ENCODE measurements around the gene RFX5. TPM values are rescaled to one million over a fixed set of nuclear protein-coding genes. Genes with fewer than 3 reads are reported as not detected.
A peak's percentile ranks its signal among the peaks of the same experiment; 100 is the strongest.

The RFX5 gene
- total RNA-seq, 1 donor from 2014 or later, result 97.5 TPM

- no peak for TF ChIP-seq CTCF (IDR thresholded peaks at IDR 0.05; ENCODE audit: unreplicated experiment)
- H3K27ac Mint-ChIP-seq, result peak within 1 kb of the TSS; percentile 100
- no peaks in the 10 kb centered on the region for H3K9me3 Mint-ChIP-seq (ENCODE audit: low read depth)
- peak within 1 kb of the TSS; percentile 96 for H3K4me3 Mint-ChIP-seq (ENCODE audit: low read depth)
- DNase-seq (ENCODE audit: low spot score, unreplicated experiment), result peak; percentile 77
- peaks cover 18% of the 10 kb centered on the region for H3K4me1 Mint-ChIP-seq (ENCODE audit: low read depth)
- H3K27me3 Mint-ChIP-seq, result no peaks in the 10 kb centered on the region
- H3K36me3 Mint-ChIP-seq (ENCODE audit: insufficient read depth), result peaks cover 8% of the 10 kb centered on the region
Measured at GRCh38 chr1:151327223-151327902, 19.7 kb downstream of the RFX5 start, which contains the start of gene PI4KB. PI4KB (minus strand) TSS chr1:151327416; CDS start chr1:151316481, 10,935 bp downstream.

- Mint-ChIP-seq H3K9me3 (ENCODE audit: low read depth) (no peaks in the 10 kb centered on the region), H3K36me3 (ENCODE audit: insufficient read depth) (peaks cover 8% of the 10 kb centered on the region), H3K27me3 (no peaks in the 10 kb centered on the region), H3K27ac (peak overlapping the region; percentile 100), H3K4me3 (ENCODE audit: low read depth) (peak overlapping the region; percentile 96), H3K4me1 (ENCODE audit: low read depth) (peaks cover 18% of the 10 kb centered on the region)
- no peak for TF ChIP-seq CTCF (IDR thresholded peaks at IDR 0.05; ENCODE audit: unreplicated experiment)
- DNase-seq (ENCODE audit: low spot score, unreplicated experiment), result no peak
Measured at GRCh38 chr1:151326619-151327222, 20.3 kb downstream of the RFX5 start.

- H3K27ac Mint-ChIP-seq, result peak overlapping the region; percentile 100
- H3K9me3 Mint-ChIP-seq (ENCODE audit: low read depth), result no peaks in the 10 kb centered on the region
- no peaks in the 10 kb centered on the region for H3K27me3 Mint-ChIP-seq
- TF ChIP-seq CTCF (IDR thresholded peaks at IDR 0.05; ENCODE audit: unreplicated experiment), result no peak
- H3K36me3 Mint-ChIP-seq (ENCODE audit: insufficient read depth), result peaks cover 9% of the 10 kb centered on the region
- DNase-seq (ENCODE audit: low spot score, unreplicated experiment), result no peak
- H3K4me3 Mint-ChIP-seq (ENCODE audit: low read depth), result peak overlapping the region; percentile 96
- H3K4me1 Mint-ChIP-seq (ENCODE audit: low read depth), result peaks cover 18% of the 10 kb centered on the region
Measured at GRCh38 chr1:151325646-151326429, 21.2 kb downstream of the RFX5 start.

- no peak for DNase-seq (ENCODE audit: low spot score, unreplicated experiment)
- H3K4me3 Mint-ChIP-seq (ENCODE audit: low read depth), result peak overlapping the region; percentile 47
- H3K27me3 Mint-ChIP-seq, result no peaks in the 10 kb centered on the region
- H3K4me1 Mint-ChIP-seq (ENCODE audit: low read depth), result peaks cover 18% of the 10 kb centered on the region
- H3K9me3 Mint-ChIP-seq (ENCODE audit: low read depth), result no peaks in the 10 kb centered on the region
- peak overlapping the region; percentile 74 for H3K27ac Mint-ChIP-seq
- peaks cover 11% of the 10 kb centered on the region for H3K36me3 Mint-ChIP-seq (ENCODE audit: insufficient read depth)
- TF ChIP-seq CTCF (IDR thresholded peaks at IDR 0.05; ENCODE audit: unreplicated experiment), result no peak
Measured at GRCh38 chr1:151325231-151325630, 21.8 kb downstream of the RFX5 start.

- DNase-seq (ENCODE audit: low spot score, unreplicated experiment), result no peak
- peaks cover 18% of the 10 kb centered on the region for H3K4me1 Mint-ChIP-seq (ENCODE audit: low read depth)
- no peak for TF ChIP-seq CTCF (IDR thresholded peaks at IDR 0.05; ENCODE audit: unreplicated experiment)
- H3K36me3 Mint-ChIP-seq (ENCODE audit: insufficient read depth), result peaks cover 11% of the 10 kb centered on the region
- no peak overlapping the region for H3K4me3 Mint-ChIP-seq (ENCODE audit: low read depth)
- no peaks in the 10 kb centered on the region for H3K27me3 Mint-ChIP-seq
- no peaks in the 10 kb centered on the region for H3K9me3 Mint-ChIP-seq (ENCODE audit: low read depth)
- H3K27ac Mint-ChIP-seq, result peak overlapping the region; percentile 71
Measured at GRCh38 chr1:151324390-151324930, 22.6 kb downstream of the RFX5 start.
